ENCODE results near the gene PRSS53. TPM values are rescaled to one million over a fixed set of nuclear protein-coding genes. Genes with fewer than 3 reads are reported as not detected.

The PRSS53 gene
- polyA plus RNA-seq, 3 donors, result 0.17 to 5.1 TPM; not detected in 1

GRCh38 chr16:31072540-31073141, 16.1 kb downstream of the PRSS53 start:
- H3K4me1 Mint-ChIP-seq, result peaks cover 29% of the 10 kb centered on the region
- H3K4me1 ChIP-seq (ENCODE audit: control insufficient read depth in 1 of 2, insufficient read depth in 2 of 2, low read length in 2 of 2), result peaks cover 26 to 29% of the 10 kb centered on the region in 2 donors
- DNase-seq, result peak in 1 of 3 donors; percentile 40

GRCh38 chr16:31071861-31072260, 16.9 kb downstream of the PRSS53 start:
- intact Hi-C loops (cut with micrococcal nuclease), result loop anchor here in 1 of 2 donors (2.0 kb wide), 1 partner anchor 37 kb away; no protein-coding TSS in a partner anchor
- Histone ChIP-seq H3K27ac (ENCODE audit: low read depth in 1 of 2, low read length in 2 of 2) (peak overlapping the region in 1 of 2 donors; percentile 100), H3K27me3 (ENCODE audit: control insufficient read depth in 2 of 2, insufficient read depth in 2 of 2, low read length in 2 of 2) (no peaks in the 10 kb centered on the region), H3K9ac (ENCODE audit: insufficient read depth, low read length, poor library complexity, severe bottlenecking) (peak overlapping the region; percentile 96), H3K36me3 (replicated peaks in 1 of 2; ENCODE audit: control insufficient read depth in 1 of 2, insufficient read depth in 2 of 2, low read length in 2 of 2) (peaks cover 8 to 14% of the 10 kb centered on the region in 2 donors), H3K79me2 (ENCODE audit: insufficient read depth, low read length) (peaks cover 77% of the 10 kb centered on the region), H3K4me3 (replicated peaks in 1 of 3; ENCODE audit: low read depth in 2 of 3, low read length in 3 of 3) (peak overlapping the region in 1 of 3 experiments; percentile 98), H3K9me3 (replicated peaks in 1 of 2; ENCODE audit: control insufficient read depth in 1 of 2, insufficient read depth in 1 of 2, low read length in 2 of 2) (no peaks in the 10 kb centered on the region), H3K4me2 (replicated peaks; ENCODE audit: extremely low read depth, low read length, poor library complexity, severe bottlenecking) (peak overlapping the region; percentile 99), H3K4me1 (ENCODE audit: control insufficient read depth in 1 of 2, insufficient read depth in 2 of 2, low read length in 2 of 2) (peaks cover 26 to 29% of the 10 kb centered on the region in 2 donors), H4K20me1 (ENCODE audit: insufficient read depth, low read length) (peaks cover 43% of the 10 kb centered on the region), H2AFZ (ENCODE audit: insufficient read depth, low read depth, low read length, poor library complexity, severe bottlenecking) (no peak overlapping the region)
- Mint-ChIP-seq H3K36me3 (peaks cover 11 to 15% of the 10 kb centered on the region in 2 donors), H3K4me1 (peaks cover 29% of the 10 kb centered on the region), H3K27ac (peak overlapping the region in 6 of 7 donors; percentile 6 to 97 (median 58)), H3K4me3 (peak overlapping the region in 1 of 2 donors; percentile 6), H3K27me3 (ENCODE audit: low read depth in 3 of 3) (no peaks in the 10 kb centered on the region), H3K9me3 (no peaks in the 10 kb centered on the region)
- DNase-seq, result peak in 1 of 3 donors; percentile 44
- TF ChIP-seq CTCF (IDR thresholded peaks at IDR 0.05), result no peak
- 75% methylated on average over 2 of the region's 4 CpGs for WGBS (ENCODE audit: insufficient coverage)

More at GRCh38 chr16:31072540-31073141, 16.1 kb downstream of the PRSS53 start:
- peak overlapping the region; percentile 99 for H3K4me2 ChIP-seq (replicated peaks; ENCODE audit: extremely low read depth, low read length, poor library complexity, severe bottlenecking)
- H3K4me3 Mint-ChIP-seq, result peak overlapping the region; percentile 90 to 97
- peaks cover 78% of the 10 kb centered on the region for H3K79me2 ChIP-seq (ENCODE audit: insufficient read depth, low read length)
- intact Hi-C loops (cut with micrococcal nuclease), result loop anchor here in 1 of 2 donors (2.0 kb wide), 1 partner anchor 38 kb away; no protein-coding TSS in a partner anchor
- H3K9me3 ChIP-seq (replicated peaks in 1 of 2; ENCODE audit: control insufficient read depth in 1 of 2, insufficient read depth in 1 of 2, low read length in 2 of 2), result no peaks in the 10 kb centered on the region
- peak overlapping the region; percentile 96 for H3K9ac ChIP-seq (ENCODE audit: insufficient read depth, low read length, poor library complexity, severe bottlenecking)
- no peaks in the 10 kb centered on the region for H3K9me3 Mint-ChIP-seq
- H3K36me3 Mint-ChIP-seq, result peaks cover 18 to 22% of the 10 kb centered on the region in 2 donors
- peak overlapping the region; percentile 92 to 98 (median 97) for H3K4me3 ChIP-seq (replicated peaks in 1 of 3; ENCODE audit: low read depth in 2 of 3, low read length in 3 of 3)
- peaks cover 15 to 17% of the 10 kb centered on the region in 2 donors for H3K36me3 ChIP-seq (replicated peaks in 1 of 2; ENCODE audit: control insufficient read depth in 1 of 2, insufficient read depth in 2 of 2, low read length in 2 of 2)
- peak overlapping the region; percentile 58 to 100 for H3K27ac ChIP-seq (ENCODE audit: low read depth in 1 of 2, low read length in 2 of 2)
- H3K27ac Mint-ChIP-seq, result peak overlapping the region; percentile 72 to 97 (median 90)
- no peaks in the 10 kb centered on the region for H3K27me3 Mint-ChIP-seq (ENCODE audit: low read depth in 3 of 3)
- peaks cover 46% of the 10 kb centered on the region for H4K20me1 ChIP-seq (ENCODE audit: insufficient read depth, low read length)
- WGBS (ENCODE audit: insufficient coverage), result 7% methylated on average over 20 of the region's 27 CpGs
- no peak for TF ChIP-seq CTCF (IDR thresholded peaks at IDR 0.05)
- H2AFZ ChIP-seq (ENCODE audit: insufficient read depth, low read depth, low read length, poor library complexity, severe bottlenecking), result peak overlapping the region; percentile 85
- H3K27me3 ChIP-seq (ENCODE audit: control insufficient read depth in 2 of 2, insufficient read depth in 2 of 2, low read length in 2 of 2), result no peaks in the 10 kb centered on the region

Data from CD14-positive monocyte (primary cell).